ENCODE results near the gene BIVM. TPM values are rescaled to one million over a fixed set of nuclear protein-coding genes. Genes with fewer than 3 reads are reported as not detected.

Gene BIVM
- total RNA-seq, 1 donor from 2014 or later = 39.2 TPM

- TF ChIP-seq CTCF (IDR thresholded peaks at IDR 0.05; ENCODE audit: partially characterized antibody, unreplicated experiment) = no peak
- no peak for DNase-seq
- Mint-ChIP-seq H3K4me3 (ENCODE audit: unreplicated experiment) (no peak overlapping the region), H3K4me1 (ENCODE audit: low read depth, unreplicated experiment) (no peaks in the 10 kb centered on the region), H3K9me3 (ENCODE audit: unreplicated experiment) (peaks cover 2% of the 10 kb centered on the region), H3K36me3 (ENCODE audit: unreplicated experiment) (peaks cover 9% of the 10 kb centered on the region), H3K27ac (ENCODE audit: unreplicated experiment) (no peak overlapping the region), H3K27me3 (ENCODE audit: unreplicated experiment) (peaks cover 3% of the 10 kb centered on the region)
These were observed 64.7 kb downstream of the BIVM start for GRCh38 chr13:102863590-102863989.

- H3K27ac Mint-ChIP-seq (ENCODE audit: unreplicated experiment) = no peak overlapping the region
These were observed 69.5 kb downstream of the BIVM start for GRCh38 chr13:102868366-102868936.

GRCh38 chr13:102869948-102870676 lies 71.2 kb downstream of the BIVM start:
- no peak overlapping the region for H3K4me3 Mint-ChIP-seq (ENCODE audit: unreplicated experiment)
- H3K36me3 Mint-ChIP-seq (ENCODE audit: unreplicated experiment) = peaks cover under 1% of the 10 kb centered on the region
- no peak for TF ChIP-seq CTCF (IDR thresholded peaks at IDR 0.05; ENCODE audit: partially characterized antibody, unreplicated experiment)
- no peak for DNase-seq
- H3K27ac Mint-ChIP-seq (ENCODE audit: unreplicated experiment) = peak overlapping the region; percentile 26
- H3K9me3 Mint-ChIP-seq (ENCODE audit: unreplicated experiment) = no peaks in the 10 kb centered on the region
- H3K4me1 Mint-ChIP-seq (ENCODE audit: low read depth, unreplicated experiment) = no peaks in the 10 kb centered on the region
- H3K27me3 Mint-ChIP-seq (ENCODE audit: unreplicated experiment) = no peaks in the 10 kb centered on the region

More at GRCh38 chr13:102868366-102868936, 69.5 kb downstream of the BIVM start:
- DNase-seq = no peak
- no peaks in the 10 kb centered on the region for H3K27me3 Mint-ChIP-seq (ENCODE audit: unreplicated experiment)
- H3K4me3 Mint-ChIP-seq (ENCODE audit: unreplicated experiment) = no peak overlapping the region
- no peaks in the 10 kb centered on the region for H3K4me1 Mint-ChIP-seq (ENCODE audit: low read depth, unreplicated experiment)
- H3K36me3 Mint-ChIP-seq (ENCODE audit: unreplicated experiment) = peaks cover 9% of the 10 kb centered on the region
- H3K9me3 Mint-ChIP-seq (ENCODE audit: unreplicated experiment) = peaks cover 2% of the 10 kb centered on the region
- TF ChIP-seq CTCF (IDR thresholded peaks at IDR 0.05; ENCODE audit: partially characterized antibody, unreplicated experiment) = no peak

- DNase-seq = peak; percentile 71
- peak; percentile 89 for TF ChIP-seq CTCF (IDR thresholded peaks at IDR 0.05; ENCODE audit: partially characterized antibody, unreplicated experiment)
- H3K9me3 Mint-ChIP-seq (ENCODE audit: unreplicated experiment) = no peaks in the 10 kb centered on the region
- no peaks in the 10 kb centered on the region for H3K27me3 Mint-ChIP-seq (ENCODE audit: unreplicated experiment)
- peaks cover 5% of the 10 kb centered on the region for H3K4me1 Mint-ChIP-seq (ENCODE audit: low read depth, unreplicated experiment)
- no peaks in the 10 kb centered on the region for H3K36me3 Mint-ChIP-seq (ENCODE audit: unreplicated experiment)
- H3K27ac Mint-ChIP-seq (ENCODE audit: unreplicated experiment) = no peak overlapping the region
- H3K4me3 Mint-ChIP-seq (ENCODE audit: unreplicated experiment) = no peak overlapping the region
These were observed 71.9 kb downstream of the BIVM start for GRCh38 chr13:102870677-102871415.

All from glutamatergic neuron (in vitro differentiated cells).